Caco-2 (cell line): ENCODE results near the gene CYB5RL. TPM values are rescaled to one million over a fixed set of nuclear protein-coding genes. Genes with fewer than 3 reads are reported as not detected.
A peak's percentile ranks its signal among the peaks of the same experiment; 100 is the strongest.

ENCODE experiments used
- BruUV-seq: library from RNA; stranded (reverse); fragments of 400-500 nt; replicated peaks from 2 replicates; lab custom pipeline; 2021; lab: Mats Ljungman, UMichigan
- CTCF ChIA-PET: fragments of 300-600 bp; sonication (Branson Sonifier 250); formaldehyde crosslinking; loops from one replicate; lab custom pipeline; 2022; ENCODE audit warnings: antibody characterized with exemption; lab: Charles Lee
- POLR2A ChIA-PET: fragments of 300-600 bp; sonication (Branson Sonifier 250); formaldehyde crosslinking; loops from one replicate; lab custom pipeline; 2022; ENCODE audit warnings: antibody characterized with exemption; lab: Charles Lee
- DNase-seq, 2 experiments: peaks; one replicate each; pipeline versions ENCODE4 v3.0.0 to v3.0.0-alpha.2; 2020 to 2022
- H3K27me3 ChIP-seq: replicated peaks from 2 replicates; pipeline ENCODE4 v1.6.0; 2011; ENCODE audit warnings: low read length; ENCODE audit not compliant: control insufficient read depth, insufficient read depth
- H3K36me3 ChIP-seq: 2 replicates; pipeline ENCODE4 v1.5.1; 2011; ENCODE audit warnings: low read length; ENCODE audit not compliant: control insufficient read depth, insufficient read depth
- H3K4me1 ChIP-seq: fragments of 250-450 bp; sonication (Bioruptor Pico); 2 replicates; pipeline ENCODE4 v1.5.1; 2020; ENCODE audit warnings: mild to moderate bottlenecking
- H3K4me3 ChIP-seq: 2 replicates; pipeline ENCODE4 v1.5.1; 2011; ENCODE audit warnings: low read depth, mild to moderate bottlenecking, control low read depth, low read length
- H3K9me3 ChIP-seq: fragments of 250-450 bp; sonication (Bioruptor Pico); 2 replicates; pipeline ENCODE4 v1.5.1; 2020; ENCODE audit warnings: mild to moderate bottlenecking, moderate library complexity
- H3K27ac Mint-ChIP-seq: one replicate; pipeline ENCODE4 v1.8.0; 2022; ENCODE audit warnings: mixed read lengths; ENCODE audit not compliant: unreplicated experiment
- H3K27me3 Mint-ChIP-seq: one replicate; pipeline ENCODE4 v1.8.0; 2022; ENCODE audit warnings: mixed read lengths; ENCODE audit not compliant: insufficient read depth, unreplicated experiment
- H3K36me3 Mint-ChIP-seq: one replicate; pipeline ENCODE4 v1.8.0; 2022; ENCODE audit warnings: mild to moderate bottlenecking, mixed read lengths; ENCODE audit not compliant: insufficient read depth, unreplicated experiment
- H3K4me1 Mint-ChIP-seq: one replicate; pipeline ENCODE4 v1.8.0; 2022; ENCODE audit warnings: low read depth, mixed read lengths; ENCODE audit not compliant: unreplicated experiment
- H3K4me3 Mint-ChIP-seq: one replicate; pipeline ENCODE4 v1.8.0; 2022; ENCODE audit warnings: mild to moderate bottlenecking, moderate library complexity, mixed read lengths; ENCODE audit not compliant: unreplicated experiment
- H3K9me3 Mint-ChIP-seq: one replicate; pipeline ENCODE4 v1.8.0; 2022; ENCODE audit warnings: mixed read lengths; ENCODE audit not compliant: unreplicated experiment
- intact Hi-C: fragments of 100-400 bp; cut with micrococcal nuclease; formaldehyde crosslinking; loops from one replicate; pipeline ENCODE4 v1.10.0; 2022; ENCODE audit not compliant: unreplicated experiment
- total RNA-seq: library from RNA; stranded (reverse); gene quantifications from 2 replicates; pipeline ENCODE4 v1.2.3, GENCODE V29; 2022
- TF ChIP-seq, protein P1 (sequence below), 2 experiments: fragments of 200-600 bp in 1 of 2; IDR thresholded peaks; 1 replicate in 1 of 2; 2 replicates in 1 of 2; pipeline versions ENCODE4 v1.5.1 to v1.8.0; 2011 to 2022; ENCODE audit warnings: antibody characterized with exemption in 1 of 2, control low read depth in 1 of 2, inconsistent platforms in 1 of 2, low read depth in 1 of 2, low read length in 1 of 2, mild to moderate bottlenecking in 1 of 2, moderate library complexity in 1 of 2; ENCODE audit not compliant: insufficient read depth in 1 of 2, severe bottlenecking in 1 of 2, unreplicated experiment in 1 of 2

The CYB5RL gene
- total RNA-seq, 1 experiment from 2014 or later, result 10.0 TPM

DNA sequence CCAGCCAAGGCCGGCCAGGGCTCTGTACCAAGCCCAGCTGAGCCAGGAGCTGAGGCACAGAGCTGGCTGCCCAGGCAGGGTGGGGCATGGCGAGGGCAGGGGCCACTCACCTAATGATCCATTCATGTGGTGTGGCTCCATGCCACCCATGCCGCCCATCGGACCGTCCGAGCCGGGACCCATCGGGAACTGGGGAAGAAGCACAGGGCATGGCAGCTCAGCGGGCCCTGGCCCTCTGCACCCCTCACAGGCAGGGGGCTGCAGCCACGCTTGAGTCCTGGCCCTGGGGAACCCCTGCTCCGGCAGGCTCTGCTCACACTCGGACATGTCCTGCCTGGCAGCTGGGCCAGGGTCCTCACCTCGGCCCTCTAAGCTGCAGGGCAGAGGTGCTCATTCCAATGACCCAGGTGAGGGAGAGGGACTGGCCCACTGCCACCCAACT, 28.8 kb upstream of the CYB5RL start:
- TF ChIP-seq, protein P1, sequence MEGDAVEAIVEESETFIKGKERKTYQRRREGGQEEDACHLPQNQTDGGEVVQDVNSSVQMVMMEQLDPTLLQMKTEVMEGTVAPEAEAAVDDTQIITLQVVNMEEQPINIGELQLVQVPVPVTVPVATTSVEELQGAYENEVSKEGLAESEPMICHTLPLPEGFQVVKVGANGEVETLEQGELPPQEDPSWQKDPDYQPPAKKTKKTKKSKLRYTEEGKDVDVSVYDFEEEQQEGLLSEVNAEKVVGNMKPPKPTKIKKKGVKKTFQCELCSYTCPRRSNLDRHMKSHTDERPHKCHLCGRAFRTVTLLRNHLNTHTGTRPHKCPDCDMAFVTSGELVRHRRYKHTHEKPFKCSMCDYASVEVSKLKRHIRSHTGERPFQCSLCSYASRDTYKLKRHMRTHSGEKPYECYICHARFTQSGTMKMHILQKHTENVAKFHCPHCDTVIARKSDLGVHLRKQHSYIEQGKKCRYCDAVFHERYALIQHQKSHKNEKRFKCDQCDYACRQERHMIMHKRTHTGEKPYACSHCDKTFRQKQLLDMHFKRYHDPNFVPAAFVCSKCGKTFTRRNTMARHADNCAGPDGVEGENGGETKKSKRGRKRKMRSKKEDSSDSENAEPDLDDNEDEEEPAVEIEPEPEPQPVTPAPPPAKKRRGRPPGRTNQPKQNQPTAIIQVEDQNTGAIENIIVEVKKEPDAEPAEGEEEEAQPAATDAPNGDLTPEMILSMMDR (IDR thresholded peaks at IDR 0.05; ENCODE audit: insufficient read depth in 1 of 2, low read depth in 1 of 2, low read length in 1 of 2, severe bottlenecking in 1 of 2, unreplicated experiment in 1 of 2), result no peak
- Mint-ChIP-seq H3K4me3 (no peak overlapping the region), H3K36me3 (peaks cover 17% of the 10 kb centered on the region), H3K4me1 (peaks cover 9% of the 10 kb centered on the region), H3K27me3 (no peaks in the 10 kb centered on the region), H3K27ac (no peak overlapping the region), H3K9me3 (no peaks in the 10 kb centered on the region)
- no peaks in the 10 kb centered on the region for H3K9me3 ChIP-seq
- peaks cover 13% of the 10 kb centered on the region for H3K4me1 ChIP-seq
- no peak for DNase-seq
- CTCF ChIA-PET, result no interaction called here
- intact Hi-C loops, result no loop called here
- H3K27me3 ChIP-seq, result no peaks in the 10 kb centered on the region
- H3K4me3 ChIP-seq, result no peak overlapping the region
- POLR2A ChIA-PET, result no interaction called here
- no TSS peak for BruUV-seq
- no peaks in the 10 kb centered on the region for H3K36me3 ChIP-seq

DNA sequence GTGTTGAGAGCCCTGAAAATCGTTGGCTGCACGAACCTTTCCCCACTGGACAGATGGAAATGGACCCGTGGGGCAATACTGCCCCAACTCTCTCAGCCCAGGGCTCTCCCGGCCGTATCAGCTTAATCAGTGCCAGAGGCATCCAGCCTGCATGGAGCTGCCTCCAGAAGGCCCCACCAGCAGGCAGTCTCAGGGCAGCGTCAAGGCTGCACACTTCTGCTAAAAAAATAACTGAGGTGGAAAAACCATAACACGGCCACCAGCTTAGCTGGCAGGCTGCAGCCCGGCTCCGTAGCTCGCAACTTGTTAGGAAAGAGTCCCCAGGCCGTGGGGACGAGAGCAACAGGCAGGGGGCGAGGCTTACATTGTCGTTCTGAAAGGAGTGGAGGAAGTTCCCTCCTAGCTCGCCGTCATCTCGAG, 28.1 kb upstream of the CYB5RL start:
- ChIA-PET POLR2A (no interaction called here), CTCF (no interaction called here)
- no peaks in the 10 kb centered on the region for H3K36me3 ChIP-seq
- H3K4me3 ChIP-seq, result no peak overlapping the region
- peaks cover 9% of the 10 kb centered on the region for H3K4me1 Mint-ChIP-seq
- intact Hi-C loops, result no loop called here
- DNase-seq, result no peak
- H3K9me3 Mint-ChIP-seq, result no peaks in the 10 kb centered on the region
- TF ChIP-seq, protein P1 (IDR thresholded peaks at IDR 0.05; ENCODE audit: insufficient read depth in 1 of 2, low read depth in 1 of 2, low read length in 1 of 2, severe bottlenecking in 1 of 2, unreplicated experiment in 1 of 2), result no peak
- no peaks in the 10 kb centered on the region for H3K27me3 ChIP-seq
- no peaks in the 10 kb centered on the region for H3K27me3 Mint-ChIP-seq
- H3K4me1 ChIP-seq, result peaks cover 13% of the 10 kb centered on the region
- H3K4me3 Mint-ChIP-seq, result no peak overlapping the region
- H3K36me3 Mint-ChIP-seq, result peaks cover 20% of the 10 kb centered on the region
- H3K9me3 ChIP-seq, result no peaks in the 10 kb centered on the region
- no TSS peak for BruUV-seq
- H3K27ac Mint-ChIP-seq, result peak overlapping the region; percentile 35

DNA sequence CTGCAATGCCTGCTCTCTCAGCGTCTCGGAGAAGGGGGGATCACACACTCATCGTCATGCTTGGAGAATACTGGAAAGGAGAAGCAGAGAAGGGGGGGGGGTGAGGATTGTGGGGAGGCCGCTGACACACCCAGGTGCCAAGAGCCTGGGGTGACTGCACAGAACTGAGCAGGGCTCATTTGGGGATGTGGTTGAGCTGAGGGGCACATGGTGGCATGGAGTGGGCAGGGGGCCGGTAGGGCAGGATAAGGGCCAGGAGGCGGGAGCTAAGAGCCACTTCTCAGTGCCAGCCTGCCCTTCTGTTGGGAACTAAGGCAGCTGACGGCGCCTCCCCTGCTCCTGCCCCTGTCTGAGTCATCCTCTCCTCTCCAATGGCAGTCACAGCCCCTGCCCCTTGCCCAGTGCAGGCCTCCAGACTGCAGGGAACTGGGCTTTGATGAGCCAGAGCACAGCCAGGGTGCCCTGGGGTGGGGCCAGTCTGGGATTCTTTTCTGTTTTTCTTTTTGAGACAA, 27.3 kb upstream of the CYB5RL start:
- no peak overlapping the region for H3K4me3 ChIP-seq
- no peaks in the 10 kb centered on the region for H3K27me3 ChIP-seq
- Mint-ChIP-seq H3K36me3 (peaks cover 26% of the 10 kb centered on the region), H3K27ac (no peak overlapping the region), H3K27me3 (no peaks in the 10 kb centered on the region), H3K9me3 (no peaks in the 10 kb centered on the region), H3K4me3 (no peak overlapping the region), H3K4me1 (peaks cover 9% of the 10 kb centered on the region)
- peaks cover 13% of the 10 kb centered on the region for H3K4me1 ChIP-seq
- no peaks in the 10 kb centered on the region for H3K36me3 ChIP-seq
- DNase-seq, result no peak
- BruUV-seq, result no TSS peak
- TF ChIP-seq, protein P1 (IDR thresholded peaks at IDR 0.05; ENCODE audit: insufficient read depth in 1 of 2, low read depth in 1 of 2, low read length in 1 of 2, severe bottlenecking in 1 of 2, unreplicated experiment in 1 of 2), result no peak
- intact Hi-C loops, result no loop called here
- H3K9me3 ChIP-seq, result no peaks in the 10 kb centered on the region
- ChIA-PET POLR2A (no interaction called here), CTCF (no interaction called here)
